ENCODE results near the gene CD8B.
A peak's percentile ranks its signal among the peaks of the same experiment; 100 is the strongest.

Gene CD8B

GRCh38 chr2:86791573-86791972 lies 70.1 kb downstream of the CD8B start:
- peaks cover 6% of the 10 kb centered on the region for H3K9me3 ChIP-seq (ENCODE audit: control insufficient read depth, insufficient read depth, low read depth, low read length)
- H3K4me1 ChIP-seq (ENCODE audit: control insufficient read depth, insufficient read depth, low read length) = peaks cover 10% of the 10 kb centered on the region
- H3K27me3 ChIP-seq (ENCODE audit: control insufficient read depth, insufficient read depth, low read length) = peaks cover 82% of the 10 kb centered on the region
- peak overlapping the region; percentile 44 for H3K4me3 ChIP-seq (ENCODE audit: low read depth, low read length)
- no peak overlapping the region for H3K27ac ChIP-seq (ENCODE audit: low read depth, low read length)
- no peaks in the 10 kb centered on the region for H3K36me3 ChIP-seq (ENCODE audit: control insufficient read depth, insufficient read depth, low read length)
- no peak overlapping the region for H3K9ac ChIP-seq (ENCODE audit: low read length)

GRCh38 chr2:86790676-86791572 lies 70.8 kb downstream of the CD8B start, which contains the start of gene CD8A:
CD8A (minus strand) TSS chr2:86790913; CDS start chr2:86790825, 88 bp downstream.
- peaks cover 10% of the 10 kb centered on the region for H3K4me1 ChIP-seq (ENCODE audit: control insufficient read depth, insufficient read depth, low read length)
- H3K27me3 ChIP-seq (ENCODE audit: control insufficient read depth, insufficient read depth, low read length) = peaks cover 82% of the 10 kb centered on the region
- no peaks in the 10 kb centered on the region for H3K9me3 ChIP-seq (ENCODE audit: control insufficient read depth, insufficient read depth, low read depth, low read length)
- no peak within 1 kb of the TSS for H3K27ac ChIP-seq (ENCODE audit: low read depth, low read length)
- peak within 1 kb of the TSS; percentile 44 for H3K4me3 ChIP-seq (ENCODE audit: low read depth, low read length)
- H3K9ac ChIP-seq (ENCODE audit: low read length) = no peak within 1 kb of the TSS
- H3K36me3 ChIP-seq (ENCODE audit: control insufficient read depth, insufficient read depth, low read length) = no peaks in the 10 kb centered on the region

GRCh38 chr2:86790134-86790675 lies 71.5 kb downstream of the CD8B start:
- peak overlapping the region; percentile 44 for H3K4me3 ChIP-seq (ENCODE audit: low read depth, low read length)
- H3K9me3 ChIP-seq (ENCODE audit: control insufficient read depth, insufficient read depth, low read depth, low read length) = no peaks in the 10 kb centered on the region
- H3K9ac ChIP-seq (ENCODE audit: low read length) = no peak overlapping the region
- H3K36me3 ChIP-seq (ENCODE audit: control insufficient read depth, insufficient read depth, low read length) = no peaks in the 10 kb centered on the region
- H3K27ac ChIP-seq (ENCODE audit: low read depth, low read length) = no peak overlapping the region
- H3K4me1 ChIP-seq (ENCODE audit: control insufficient read depth, insufficient read depth, low read length) = peaks cover 10% of the 10 kb centered on the region
- H3K27me3 ChIP-seq (ENCODE audit: control insufficient read depth, insufficient read depth, low read length) = peaks cover 79% of the 10 kb centered on the region

GRCh38 chr2:86789687-86790133 lies 72.0 kb downstream of the CD8B start:
- H3K9ac ChIP-seq (ENCODE audit: low read length) = no peak overlapping the region
- H3K4me1 ChIP-seq (ENCODE audit: control insufficient read depth, insufficient read depth, low read length) = peaks cover 10% of the 10 kb centered on the region
- no peaks in the 10 kb centered on the region for H3K9me3 ChIP-seq (ENCODE audit: control insufficient read depth, insufficient read depth, low read depth, low read length)
- H3K36me3 ChIP-seq (ENCODE audit: control insufficient read depth, insufficient read depth, low read length) = no peaks in the 10 kb centered on the region
- peak overlapping the region; percentile 44; the same call in 1 of the 2 replicates for H3K4me3 ChIP-seq (ENCODE audit: low read depth, low read length)
- H3K27ac ChIP-seq (ENCODE audit: low read depth, low read length) = no peak overlapping the region
- H3K27me3 ChIP-seq (ENCODE audit: control insufficient read depth, insufficient read depth, low read length) = peaks cover 74% of the 10 kb centered on the region

GRCh38 chr2:86788881-86789686 lies 72.6 kb downstream of the CD8B start:
- peak overlapping the region; percentile 46; the same call in 1 of the 2 replicates for H3K4me3 ChIP-seq (ENCODE audit: low read depth, low read length)

GRCh38 chr2:86788165-86788564 lies 73.5 kb downstream of the CD8B start:
- H3K9me3 ChIP-seq (ENCODE audit: control insufficient read depth, insufficient read depth, low read depth, low read length) = no peaks in the 10 kb centered on the region
- no peaks in the 10 kb centered on the region for H3K36me3 ChIP-seq (ENCODE audit: control insufficient read depth, insufficient read depth, low read length)
- H3K27ac ChIP-seq (ENCODE audit: low read depth, low read length) = no peak overlapping the region
- peaks cover 61% of the 10 kb centered on the region for H3K27me3 ChIP-seq (ENCODE audit: control insufficient read depth, insufficient read depth, low read length)
- no peak overlapping the region for H3K4me3 ChIP-seq (ENCODE audit: low read depth, low read length)
- H3K9ac ChIP-seq (ENCODE audit: low read length) = no peak overlapping the region
- H3K4me1 ChIP-seq (ENCODE audit: control insufficient read depth, insufficient read depth, low read length) = peaks cover 10% of the 10 kb centered on the region

More at GRCh38 chr2:86788881-86789686, 72.6 kb downstream of the CD8B start:
- Histone ChIP-seq H3K36me3 (ENCODE audit: control insufficient read depth, insufficient read depth, low read length) (no peaks in the 10 kb centered on the region), H3K9ac (ENCODE audit: low read length) (no peak overlapping the region), H3K27me3 (ENCODE audit: control insufficient read depth, insufficient read depth, low read length) (peaks cover 68% of the 10 kb centered on the region), H3K27ac (ENCODE audit: low read depth, low read length) (no peak overlapping the region), H3K4me1 (ENCODE audit: control insufficient read depth, insufficient read depth, low read length) (peaks cover 10% of the 10 kb centered on the region), H3K9me3 (ENCODE audit: control insufficient read depth, insufficient read depth, low read depth, low read length) (no peaks in the 10 kb centered on the region)

GRCh38 chr2:86787736-86788135 lies 74.0 kb downstream of the CD8B start:
- H3K36me3 ChIP-seq (ENCODE audit: control insufficient read depth, insufficient read depth, low read length) = no peaks in the 10 kb centered on the region
- no peak overlapping the region for H3K4me3 ChIP-seq (ENCODE audit: low read depth, low read length)
- peaks cover 10% of the 10 kb centered on the region for H3K4me1 ChIP-seq (ENCODE audit: control insufficient read depth, insufficient read depth, low read length)
- H3K27me3 ChIP-seq (ENCODE audit: control insufficient read depth, insufficient read depth, low read length) = peaks cover 57% of the 10 kb centered on the region
- no peaks in the 10 kb centered on the region for H3K9me3 ChIP-seq (ENCODE audit: control insufficient read depth, insufficient read depth, low read depth, low read length)
- H3K27ac ChIP-seq (ENCODE audit: low read depth, low read length) = no peak overlapping the region
- H3K9ac ChIP-seq (ENCODE audit: low read length) = no peak overlapping the region

- peaks cover 4% of the 10 kb centered on the region; the same call in 1 of the 2 replicates for H3K4me1 ChIP-seq (ENCODE audit: control insufficient read depth, insufficient read depth, low read length)
- peaks cover 41% of the 10 kb centered on the region for H3K27me3 ChIP-seq (ENCODE audit: control insufficient read depth, insufficient read depth, low read length)
- no peak overlapping the region for H3K9ac ChIP-seq (ENCODE audit: low read length)
- no peaks in the 10 kb centered on the region for H3K36me3 ChIP-seq (ENCODE audit: control insufficient read depth, insufficient read depth, low read length)
- H3K9me3 ChIP-seq (ENCODE audit: control insufficient read depth, insufficient read depth, low read depth, low read length) = no peaks in the 10 kb centered on the region
- no peak overlapping the region for H3K27ac ChIP-seq (ENCODE audit: low read depth, low read length)
- no peak overlapping the region for H3K4me3 ChIP-seq (ENCODE audit: low read depth, low read length)
Measured at GRCh38 chr2:86786001-86786536, 75.6 kb downstream of the CD8B start.

- H3K9me3 ChIP-seq (ENCODE audit: control insufficient read depth, insufficient read depth, low read depth, low read length) = no peaks in the 10 kb centered on the region
- no peaks in the 10 kb centered on the region for H3K4me1 ChIP-seq (ENCODE audit: control insufficient read depth, insufficient read depth, low read length)
- H3K27ac ChIP-seq (ENCODE audit: low read depth, low read length) = no peak overlapping the region
- no peak overlapping the region for H3K9ac ChIP-seq (ENCODE audit: low read length)
- no peak overlapping the region for H3K4me3 ChIP-seq (ENCODE audit: low read depth, low read length)
- H3K36me3 ChIP-seq (ENCODE audit: control insufficient read depth, insufficient read depth, low read length) = no peaks in the 10 kb centered on the region
- H3K27me3 ChIP-seq (ENCODE audit: control insufficient read depth, insufficient read depth, low read length) = peaks cover 35% of the 10 kb centered on the region
Measured at GRCh38 chr2:86785456-86785855, 76.2 kb downstream of the CD8B start.

GRCh38 chr2:86783615-86784339 lies 77.9 kb downstream of the CD8B start:
- H3K9ac ChIP-seq (ENCODE audit: low read length) = no peak overlapping the region
- no peaks in the 10 kb centered on the region for H3K36me3 ChIP-seq (ENCODE audit: control insufficient read depth, insufficient read depth, low read length)
- H3K9me3 ChIP-seq (ENCODE audit: control insufficient read depth, insufficient read depth, low read depth, low read length) = no peaks in the 10 kb centered on the region
- H3K4me1 ChIP-seq (ENCODE audit: control insufficient read depth, insufficient read depth, low read length) = no peaks in the 10 kb centered on the region
- no peak overlapping the region for H3K4me3 ChIP-seq (ENCODE audit: low read depth, low read length)
- no peak overlapping the region for H3K27ac ChIP-seq (ENCODE audit: low read depth, low read length)
- H3K27me3 ChIP-seq (ENCODE audit: control insufficient read depth, insufficient read depth, low read length) = peaks cover 18% of the 10 kb centered on the region

All from HUES6 (cell line).